SK-N-SH (cell line): ENCODE data around the gene BRS3.

Experiments used
- GABPA ChIP-seq: IDR thresholded peaks from 2 replicates; pipeline ENCODE4 v1.4.0; 2012; ENCODE audit warnings: low read depth, mild to moderate bottlenecking
- MXI1 ChIP-seq: IDR thresholded peaks from 2 replicates; pipeline ENCODE4 v1.6.1; 2012; ENCODE audit warnings: mild to moderate bottlenecking, low read depth, low read length, improper control_type of control experiment
- NFIC ChIP-seq: IDR thresholded peaks from 2 replicates; pipeline ENCODE4 v1.4.0; 2012; ENCODE audit warnings: borderline replicate concordance
- POLR2AphosphoS5 ChIP-seq: IDR thresholded peaks from 2 replicates; pipeline ENCODE4 v1.6.1; 2012; ENCODE audit warnings: low read depth, low read length
- RAD21 ChIP-seq: IDR thresholded peaks from 2 replicates; pipeline ENCODE4 v1.6.1; 2012; ENCODE audit warnings: mild to moderate bottlenecking, low read length
- RCOR1 ChIP-seq: fragments of 150-350 bp; IDR thresholded peaks from 2 replicates; pipeline ENCODE4 v1.6.1; 2017; ENCODE audit warnings: antibody characterized with exemption, low read length
- TAF1 ChIP-seq: IDR thresholded peaks from 2 replicates; pipeline ENCODE4 v1.6.1; 2012; ENCODE audit warnings: low read depth, mild to moderate bottlenecking, low read length, moderate library complexity, borderline replicate concordance
- TEAD4 ChIP-seq: IDR thresholded peaks from 2 replicates; pipeline ENCODE4 v1.4.0; 2012; ENCODE audit warnings: mild to moderate bottlenecking, borderline replicate concordance; ENCODE audit not compliant: insufficient read depth
- YY1 ChIP-seq: IDR thresholded peaks from 2 replicates; pipeline ENCODE4 v1.4.0; 2012; ENCODE audit warnings: low read depth, mild to moderate bottlenecking
- TF ChIP-seq, protein P1 (sequence below): fragments of 200-600 bp; sonication (generic); IDR thresholded peaks from 2 replicates; pipeline ENCODE4 v1.6.1; 2017; ENCODE audit warnings: antibody characterized with exemption, mild to moderate bottlenecking, moderate library complexity

DNA sequence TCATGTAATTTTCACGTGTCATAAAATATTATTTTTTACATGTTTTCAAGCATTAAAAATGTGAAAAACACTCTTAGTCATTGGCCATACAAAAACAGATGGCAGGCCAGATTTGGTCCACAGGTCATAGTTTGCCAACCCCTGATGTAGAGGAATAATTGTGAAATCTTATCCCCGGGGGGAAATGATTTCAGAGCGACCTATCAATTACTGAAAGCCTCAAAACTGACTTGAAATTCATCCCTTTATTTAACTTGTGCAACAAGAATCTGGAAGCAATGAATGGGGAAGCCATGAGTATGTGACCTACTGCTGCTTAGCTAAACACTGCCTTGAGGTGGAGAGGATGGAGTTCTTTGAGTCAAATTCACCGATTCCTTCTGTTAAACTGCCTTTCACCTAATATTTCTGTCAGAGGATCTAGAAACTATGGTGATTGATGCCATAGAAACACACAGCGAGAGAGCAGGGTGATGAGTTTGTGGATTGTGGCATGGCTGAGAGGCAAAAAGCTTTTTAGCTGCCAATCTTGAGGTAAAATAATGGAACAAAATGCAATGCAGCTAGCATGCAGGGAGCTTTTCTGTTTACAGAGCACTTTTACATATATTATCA, 30.3 kb upstream of the BRS3 start:
- TF ChIP-seq, protein P1, sequence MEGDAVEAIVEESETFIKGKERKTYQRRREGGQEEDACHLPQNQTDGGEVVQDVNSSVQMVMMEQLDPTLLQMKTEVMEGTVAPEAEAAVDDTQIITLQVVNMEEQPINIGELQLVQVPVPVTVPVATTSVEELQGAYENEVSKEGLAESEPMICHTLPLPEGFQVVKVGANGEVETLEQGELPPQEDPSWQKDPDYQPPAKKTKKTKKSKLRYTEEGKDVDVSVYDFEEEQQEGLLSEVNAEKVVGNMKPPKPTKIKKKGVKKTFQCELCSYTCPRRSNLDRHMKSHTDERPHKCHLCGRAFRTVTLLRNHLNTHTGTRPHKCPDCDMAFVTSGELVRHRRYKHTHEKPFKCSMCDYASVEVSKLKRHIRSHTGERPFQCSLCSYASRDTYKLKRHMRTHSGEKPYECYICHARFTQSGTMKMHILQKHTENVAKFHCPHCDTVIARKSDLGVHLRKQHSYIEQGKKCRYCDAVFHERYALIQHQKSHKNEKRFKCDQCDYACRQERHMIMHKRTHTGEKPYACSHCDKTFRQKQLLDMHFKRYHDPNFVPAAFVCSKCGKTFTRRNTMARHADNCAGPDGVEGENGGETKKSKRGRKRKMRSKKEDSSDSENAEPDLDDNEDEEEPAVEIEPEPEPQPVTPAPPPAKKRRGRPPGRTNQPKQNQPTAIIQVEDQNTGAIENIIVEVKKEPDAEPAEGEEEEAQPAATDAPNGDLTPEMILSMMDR, result no peak
- no peak for TF ChIP-seq RCOR1
- no peak for TF ChIP-seq GABPA
- TF ChIP-seq RAD21, result no peak
- TF ChIP-seq TEAD4, result no peak
- no peak for TF ChIP-seq YY1
- TF ChIP-seq MXI1, result no peak
- no peak for TF ChIP-seq TAF1
- TF ChIP-seq NFIC, result no peak
- TF ChIP-seq POLR2AphosphoS5, result no peak
